ENCODE measurements around the gene KRAS. TPM values are rescaled to one million over a fixed set of nuclear protein-coding genes. Genes with fewer than 3 reads are reported as not detected.

Gene KRAS
- total and polyA plus RNA-seq, 3 donors from 2014 or later: 13.3 to 22.1 (median 20.3) TPM

GRCh38 chr12:25253371-25254068 is 2.8 kb upstream of the KRAS start:
- Histone ChIP-seq H3K4me1 (peaks cover 11% of the 10 kb centered on the region), H3K27me3 (no peaks in the 10 kb centered on the region), H3K4me3 (no peak overlapping the region), H3K36me3 (ENCODE audit: low read depth, missing control alignments) (no peaks in the 10 kb centered on the region), H3K27ac (no peak overlapping the region), H3K9me3 (no peaks in the 10 kb centered on the region)
- TF ChIP-seq CTCF (IDR thresholded peaks at IDR 0.05) (no peak), POLR2A (IDR thresholded peaks at IDR 0.05) (no peak)
- 75 to 77% methylated on average over 5 of the region's 5 CpGs for WGBS, 2 donors
- DNase-seq: no peak
- intact Hi-C loops (cut with DNase I; ENCODE audit: low total_unique reads): no loop called here

- H3K4me1 ChIP-seq: peaks cover 11% of the 10 kb centered on the region
- H3K4me3 ChIP-seq: no peak overlapping the region
- no peaks in the 10 kb centered on the region for H3K27me3 ChIP-seq
- intact Hi-C loops (cut with DNase I; ENCODE audit: low total_unique reads): no loop called here
- H3K27ac ChIP-seq: no peak overlapping the region
- no peak for DNase-seq
- H3K36me3 ChIP-seq (ENCODE audit: low read depth, missing control alignments): no peaks in the 10 kb centered on the region
- WGBS, 2 donors: 78 to 82% methylated on average over 3 of the region's 3 CpGs
- H3K9me3 ChIP-seq: no peaks in the 10 kb centered on the region
- no peak for TF ChIP-seq POLR2A (IDR thresholded peaks at IDR 0.05)
- TF ChIP-seq CTCF (IDR thresholded peaks at IDR 0.05): no peak
These were observed 2.2 kb upstream of the KRAS start for GRCh38 chr12:25252946-25253345.

GRCh38 chr12:25251769-25252168 is 1.0 kb upstream of the KRAS start:
- intact Hi-C loops (cut with DNase I; ENCODE audit: low total_unique reads): no loop called here
- 31 to 32% methylated on average over 6 of the region's 6 CpGs for WGBS, 2 donors
- peak overlapping the region; percentile 98 to 100 for H3K4me3 ChIP-seq
- H3K9me3 ChIP-seq: no peaks in the 10 kb centered on the region
- no peak for DNase-seq
- no peak for TF ChIP-seq POLR2A (IDR thresholded peaks at IDR 0.05)
- no peak for TF ChIP-seq CTCF (IDR thresholded peaks at IDR 0.05)
- H3K27ac ChIP-seq: peak overlapping the region; percentile 96 to 98
- no peaks in the 10 kb centered on the region for H3K27me3 ChIP-seq
- peaks cover 11% of the 10 kb centered on the region for H3K4me1 ChIP-seq
- H3K36me3 ChIP-seq (ENCODE audit: low read depth, missing control alignments): no peaks in the 10 kb centered on the region

GRCh38 chr12:25249931-25250738 is 594 bp downstream of the KRAS start:
- intact Hi-C loops (cut with DNase I; ENCODE audit: low total_unique reads): no loop called here
- Histone ChIP-seq H3K4me3 (peak overlapping the region; percentile 98 to 100), H3K27ac (peak overlapping the region; percentile 96 to 98), H3K4me1 (peaks cover 11% of the 10 kb centered on the region), H3K36me3 (ENCODE audit: low read depth, missing control alignments) (no peaks in the 10 kb centered on the region), H3K9me3 (no peaks in the 10 kb centered on the region), H3K27me3 (no peaks in the 10 kb centered on the region)
- 0 to 1% methylated on average over 19 to 38 of the region's 56 CpGs for WGBS, 2 donors
- DNase-seq: peak; percentile 46
- TF ChIP-seq POLR2A (IDR thresholded peaks at IDR 0.05) (no peak), CTCF (IDR thresholded peaks at IDR 0.05) (no peak)

Measured in testis (tissue), 3 donors.